HEK293T (cell line): ENCODE data around the gene GYS1.
A peak's percentile ranks its signal among the peaks of the same experiment; 100 is the strongest.

Source experiments
- CTCF ChIA-PET: fragments of 350-600 bp; formaldehyde crosslinking; extraction: SDS; loops from one replicate; lab custom pipeline; 2021; ENCODE audit warnings: antibody characterized with exemption, inconsistent platforms; lab: Yijun Ruan, JAX
- POLR2A ChIA-PET: fragments of 350-600 bp; formaldehyde crosslinking; extraction: SDS; loops from one replicate; lab custom pipeline; 2020; ENCODE audit warnings: antibody characterized with exemption, inconsistent platforms; lab: Yijun Ruan, JAX
- DNase-seq: peaks from one replicate; pipeline ENCODE4 v3.0.0; 2012; ENCODE audit warnings: mixed read lengths; ENCODE audit errors: extremely low spot score
- ARNT ChIP-seq: fragments of 450-650 bp; IDR thresholded peaks from 2 replicates; pipeline ENCODE4 v1.6.1; 2017; ENCODE audit warnings: mild to moderate bottlenecking
- BHLHE40 ChIP-seq: fragments of 450-650 bp; IDR thresholded peaks from 2 replicates; pipeline ENCODE4 v1.6.1; 2016; ENCODE audit warnings: mild to moderate bottlenecking, moderate library complexity, borderline replicate concordance
- CTBP1 ChIP-seq: fragments of 450-650 bp; IDR thresholded peaks from 2 replicates; pipeline ENCODE4 v1.6.1; 2016; ENCODE audit warnings: borderline replicate concordance
- ELF4 ChIP-seq: fragments of 450-650 bp; IDR thresholded peaks from 2 replicates; pipeline ENCODE4 v1.6.1; 2017; ENCODE audit warnings: antibody characterized with exemption
- FOXA1 ChIP-seq: fragments of 450-650 bp; IDR thresholded peaks from 2 replicates; pipeline ENCODE4 v1.6.1; 2016; ENCODE audit warnings: mild to moderate bottlenecking
- FOXK2 ChIP-seq: fragments of 450-650 bp; IDR thresholded peaks from 2 replicates; pipeline ENCODE4 v1.6.1; 2016; ENCODE audit warnings: mild to moderate bottlenecking
- FOXM1 ChIP-seq: fragments of 450-650 bp; IDR thresholded peaks from 2 replicates; pipeline ENCODE4 v1.6.1; 2017; ENCODE audit warnings: mild to moderate bottlenecking, borderline replicate concordance
- HDGF ChIP-seq: fragments of 450-650 bp; IDR thresholded peaks from 2 replicates; pipeline ENCODE4 v1.6.1; 2017; ENCODE audit warnings: antibody characterized with exemption, borderline replicate concordance
- L3MBTL2 ChIP-seq: fragments of 450-650 bp; conservative IDR thresholded peaks from 2 replicates; pipeline ENCODE4 v1.6.1; 2016; ENCODE audit warnings: mild to moderate bottlenecking
- LEF1 ChIP-seq: fragments of 450-650 bp; IDR thresholded peaks from 2 replicates; pipeline ENCODE4 v1.6.1; 2017; ENCODE audit warnings: mild to moderate bottlenecking, borderline replicate concordance
- NFRKB ChIP-seq: fragments of 450-650 bp; IDR thresholded peaks from 2 replicates; pipeline ENCODE4 v1.6.1; 2016; ENCODE audit warnings: mild to moderate bottlenecking, moderate library complexity
- PKNOX1 ChIP-seq: fragments of 450-650 bp; IDR thresholded peaks from 2 replicates; pipeline ENCODE4 v1.6.1; 2016
- SP1 ChIP-seq: fragments of 450-650 bp; IDR thresholded peaks from 2 replicates; pipeline ENCODE4 v1.6.1; 2017
- SUZ12 ChIP-seq: fragments of 450-650 bp; IDR thresholded peaks from 2 replicates; pipeline ENCODE4 v1.6.1; 2016; ENCODE audit warnings: mild to moderate bottlenecking
- TARDBP ChIP-seq: fragments of 450-650 bp; IDR thresholded peaks from 2 replicates; pipeline ENCODE4 v1.6.1; 2016
- ZNF384 ChIP-seq: fragments of 450-650 bp; IDR thresholded peaks from 2 replicates; pipeline ENCODE4 v1.6.1; 2016

The GYS1 gene

GRCh38 chr19:49017666-49018351, 24.7 kb upstream of the GYS1 start:
- TF ChIP-seq HDGF (no peak), NFRKB (no peak), SUZ12 (no peak), TARDBP (no peak), LEF1 (peak; percentile 33; the same call in 1 of the 2 replicates), ARNT (no peak), CTBP1 (no peak), BHLHE40 (no peak), FOXK2 (no peak), FOXM1 (no peak), L3MBTL2 (0 out of 2 replicates have a peak, but pooled peaks have one; percentile 8), FOXA1 (no peak), ELF4 (no peak)
- peak; percentile 69 for DNase-seq
- ChIA-PET POLR2A (interaction anchor here (0.6 kb wide), 1 partner anchor 908 kb away, joined by 3 read pairs; no protein-coding TSS in a partner anchor), CTCF (interaction anchor here (0.7 to 1.3 kb wide), 2 partner anchors 10 to 24 kb away, joined by 3 to 5 read pairs; partner anchors contain the start of genes GYS1 and RUVBL2)

- no peak for DNase-seq
- ChIA-PET POLR2A (interaction anchor here (0.6 kb wide), 1 partner anchor 907 kb away, joined by 3 read pairs; no protein-coding TSS in a partner anchor), CTCF (interaction anchor here (0.7 to 1.3 kb wide), 2 partner anchors 9 to 24 kb away, joined by 3 to 5 read pairs; partner anchors contain the start of genes GYS1 and RUVBL2)
- TF ChIP-seq CTBP1 (no peak), PKNOX1 (no peak), SP1 (no peak), BHLHE40 (no peak), NFRKB (no peak), ARNT (no peak), ZNF384 (no peak), LEF1 (no peak), HDGF (no peak), FOXK2 (no peak), FOXA1 (no peak), ELF4 (no peak), TARDBP (no peak), L3MBTL2 (no peak), FOXM1 (no peak)
Observed at GRCh38 chr19:49017041-49017665, 24.0 kb upstream of the GYS1 start, which contains the start of gene LHB. Gene LHB (minus strand): TSS chr19:49017091. CDS start chr19:49017081, 10 bp downstream.

GRCh38 chr19:49016067-49016839, 23.1 kb upstream of the GYS1 start:
- no peak for TF ChIP-seq ARNT
- TF ChIP-seq ZNF384, result no peak
- no peak for TF ChIP-seq BHLHE40
- TF ChIP-seq ELF4, result no peak
- TF ChIP-seq CTBP1, result no peak
- TF ChIP-seq FOXK2, result no peak
- no peak for TF ChIP-seq SP1
- no peak for TF ChIP-seq HDGF
- no peak for TF ChIP-seq FOXM1
- TF ChIP-seq LEF1, result no peak
- no peak for TF ChIP-seq TARDBP
- no peak for TF ChIP-seq L3MBTL2
- no peak for TF ChIP-seq FOXA1
- no peak for TF ChIP-seq NFRKB
- TF ChIP-seq PKNOX1, result no peak
- TF ChIP-seq SUZ12, result no peak
- ChIA-PET POLR2A (no interaction called here), CTCF (interaction anchor here (0.6 kb wide), 1 partner anchor 57 kb away, joined by 3 read pairs; the partner anchor contains the start of gene KCNA7)
- DNase-seq, result no peak

- POLR2A ChIA-PET, result no interaction called here
- DNase-seq, result no peak
- TF ChIP-seq LEF1 (no peak), SUZ12 (no peak), HDGF (no peak), TARDBP (no peak), BHLHE40 (no peak), FOXA1 (no peak), SP1 (no peak)
- CTCF ChIA-PET, result no interaction called here
Observed at GRCh38 chr19:49014870-49015255, 21.8 kb upstream of the GYS1 start.

- TF ChIP-seq FOXK2 (no peak), NFRKB (no peak), BHLHE40 (no peak), HDGF (no peak), FOXA1 (no peak), ELF4 (no peak), TARDBP (no peak), SUZ12 (no peak), SP1 (no peak), FOXM1 (no peak), ARNT (no peak)
- no peak for DNase-seq
- POLR2A ChIA-PET, result no interaction called here
- CTCF ChIA-PET, result interaction anchor here (1.5 kb wide), 1 partner anchor 14 kb away, joined by 7 read pairs; no protein-coding TSS in a partner anchor
Observed at GRCh38 chr19:49014123-49014869, 21.2 kb upstream of the GYS1 start.

- no peak for TF ChIP-seq SUZ12
- no peak for TF ChIP-seq ELF4
- TF ChIP-seq ARNT, result no peak
- TF ChIP-seq TARDBP, result no peak
- no peak for TF ChIP-seq FOXK2
- no peak for TF ChIP-seq FOXM1
- no peak for TF ChIP-seq LEF1
- no peak for TF ChIP-seq L3MBTL2
- TF ChIP-seq PKNOX1, result no peak
- TF ChIP-seq HDGF, result no peak
- no peak for TF ChIP-seq FOXA1
- TF ChIP-seq ZNF384, result no peak
- no peak for TF ChIP-seq SP1
- TF ChIP-seq BHLHE40, result no peak
- TF ChIP-seq CTBP1, result no peak
- TF ChIP-seq NFRKB, result no peak
- ChIA-PET CTCF (no interaction called here), POLR2A (no interaction called here)
- no peak for DNase-seq
Observed at GRCh38 chr19:49011194-49011593, 18.1 kb upstream of the GYS1 start.
